ENCODE measurements around the gene TAS2R31.

TAS2R31 gene, protein sequence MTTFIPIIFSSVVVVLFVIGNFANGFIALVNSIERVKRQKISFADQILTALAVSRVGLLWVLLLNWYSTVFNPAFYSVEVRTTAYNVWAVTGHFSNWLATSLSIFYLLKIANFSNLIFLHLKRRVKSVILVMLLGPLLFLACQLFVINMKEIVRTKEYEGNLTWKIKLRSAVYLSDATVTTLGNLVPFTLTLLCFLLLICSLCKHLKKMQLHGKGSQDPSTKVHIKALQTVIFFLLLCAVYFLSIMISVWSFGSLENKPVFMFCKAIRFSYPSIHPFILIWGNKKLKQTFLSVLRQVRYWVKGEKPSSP

DNA sequence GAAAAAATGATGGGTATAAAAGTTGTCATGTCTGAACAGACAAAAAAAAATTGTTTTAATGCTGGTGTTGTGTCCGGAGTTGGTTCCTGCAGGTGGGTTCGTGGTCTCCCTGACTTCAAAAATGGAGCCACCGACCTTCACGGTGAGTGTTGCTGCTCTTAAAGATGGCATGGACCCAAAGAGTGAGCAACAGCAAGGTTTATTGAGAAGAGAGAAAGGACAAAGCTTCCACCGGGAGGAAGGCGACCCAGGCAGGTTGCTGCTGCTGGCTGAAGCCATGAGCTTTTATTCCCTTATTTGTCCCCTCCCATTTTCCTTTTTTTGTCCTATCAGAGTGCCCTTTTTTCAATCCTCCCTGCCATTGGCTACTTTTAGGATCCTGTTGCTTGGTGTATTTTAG is at the start of gene TAS2R31:
TAS2R31 (minus strand) TSS at position 101 of the 400 bp plus-strand sequence; CDS start at position 29, 72 bp downstream.
- TF ChIP-seq EZH2 (optimal IDR thresholded peaks at IDR 0.05; ENCODE audit: low read depth, low read length) = no peak
- Histone ChIP-seq H3K27ac (ENCODE audit: low read length) (no peak within 1 kb of the TSS), H3K36me3 (replicated peaks; ENCODE audit: insufficient read depth, low read length) (no peaks in the 10 kb centered on the region), H3K9ac (ENCODE audit: low read length) (no peak within 1 kb of the TSS), H3K27me3 (replicated peaks; ENCODE audit: insufficient read depth, low read length) (no peaks in the 10 kb centered on the region), H3F3A (ENCODE audit: insufficient read depth, low read length) (no peaks in the 10 kb centered on the region), H4K20me1 (ENCODE audit: insufficient read depth, low read length) (no peaks in the 10 kb centered on the region), H3K4me3 (ENCODE audit: low read length) (no peak within 1 kb of the TSS), H3K9me2 (replicated peaks; ENCODE audit: insufficient read depth, low read length) (no peaks in the 10 kb centered on the region), H3K9me3 (replicated peaks; ENCODE audit: insufficient read depth, low read length) (no peaks in the 10 kb centered on the region), H3K79me2 (ENCODE audit: low read length) (no peaks in the 10 kb centered on the region), H2AFZ (ENCODE audit: low read length) (no peak within 1 kb of the TSS), H3K4me1 (ENCODE audit: low read length) (no peaks in the 10 kb centered on the region), H3K4me2 (ENCODE audit: low read depth, low read length) (no peak within 1 kb of the TSS)
- DNase-seq = no peak

DNA sequence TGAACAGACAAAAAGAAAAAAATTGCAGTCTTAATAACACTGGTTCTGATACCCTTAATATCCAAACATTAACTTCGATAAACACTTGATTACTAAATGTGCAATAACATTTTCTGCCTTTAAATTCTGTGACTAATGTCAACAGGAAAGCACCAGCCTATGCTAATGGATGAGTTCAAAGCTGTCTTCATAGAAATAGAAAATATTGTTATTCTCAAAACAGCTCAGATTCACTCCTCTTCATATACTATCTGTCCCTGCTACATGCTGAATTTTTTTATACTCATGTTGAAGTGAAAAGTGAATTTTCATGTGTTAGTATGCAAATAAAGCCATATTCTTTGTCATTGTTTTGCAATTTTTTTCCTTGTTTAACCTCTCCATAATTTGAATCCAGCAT is 47.0 kb upstream of the TAS2R31 start:
- Histone ChIP-seq H3K9ac (ENCODE audit: low read length) (no peak overlapping the region), H3K36me3 (replicated peaks; ENCODE audit: insufficient read depth, low read length) (no peaks in the 10 kb centered on the region), H3K9me3 (replicated peaks; ENCODE audit: insufficient read depth, low read length) (no peaks in the 10 kb centered on the region), H2AFZ (ENCODE audit: low read length) (no peak overlapping the region), H3K4me1 (ENCODE audit: low read length) (peaks cover 3% of the 10 kb centered on the region; the same call in 1 of the 2 replicates), H3K27me3 (replicated peaks; ENCODE audit: insufficient read depth, low read length) (no peaks in the 10 kb centered on the region), H3K9me2 (replicated peaks; ENCODE audit: insufficient read depth, low read length) (no peaks in the 10 kb centered on the region), H3K79me2 (ENCODE audit: low read length) (no peaks in the 10 kb centered on the region), H3K4me3 (ENCODE audit: low read length) (no peak overlapping the region), H3K27ac (ENCODE audit: low read length) (no peak overlapping the region), H4K20me1 (ENCODE audit: insufficient read depth, low read length) (no peaks in the 10 kb centered on the region), H3F3A (ENCODE audit: insufficient read depth, low read length) (no peaks in the 10 kb centered on the region), H3K4me2 (ENCODE audit: low read depth, low read length) (no peak overlapping the region)
- no peak for DNase-seq
- TF ChIP-seq EZH2 (optimal IDR thresholded peaks at IDR 0.05; ENCODE audit: low read depth, low read length) (no peak), EZH2phosphoT487 (IDR thresholded peaks at IDR 0.05; ENCODE audit: low read length) (no peak)
- TF ChIP-seq, protein P1, sequence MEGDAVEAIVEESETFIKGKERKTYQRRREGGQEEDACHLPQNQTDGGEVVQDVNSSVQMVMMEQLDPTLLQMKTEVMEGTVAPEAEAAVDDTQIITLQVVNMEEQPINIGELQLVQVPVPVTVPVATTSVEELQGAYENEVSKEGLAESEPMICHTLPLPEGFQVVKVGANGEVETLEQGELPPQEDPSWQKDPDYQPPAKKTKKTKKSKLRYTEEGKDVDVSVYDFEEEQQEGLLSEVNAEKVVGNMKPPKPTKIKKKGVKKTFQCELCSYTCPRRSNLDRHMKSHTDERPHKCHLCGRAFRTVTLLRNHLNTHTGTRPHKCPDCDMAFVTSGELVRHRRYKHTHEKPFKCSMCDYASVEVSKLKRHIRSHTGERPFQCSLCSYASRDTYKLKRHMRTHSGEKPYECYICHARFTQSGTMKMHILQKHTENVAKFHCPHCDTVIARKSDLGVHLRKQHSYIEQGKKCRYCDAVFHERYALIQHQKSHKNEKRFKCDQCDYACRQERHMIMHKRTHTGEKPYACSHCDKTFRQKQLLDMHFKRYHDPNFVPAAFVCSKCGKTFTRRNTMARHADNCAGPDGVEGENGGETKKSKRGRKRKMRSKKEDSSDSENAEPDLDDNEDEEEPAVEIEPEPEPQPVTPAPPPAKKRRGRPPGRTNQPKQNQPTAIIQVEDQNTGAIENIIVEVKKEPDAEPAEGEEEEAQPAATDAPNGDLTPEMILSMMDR (IDR thresholded peaks at IDR 0.05; ENCODE audit: low read length) = no peak

DNA sequence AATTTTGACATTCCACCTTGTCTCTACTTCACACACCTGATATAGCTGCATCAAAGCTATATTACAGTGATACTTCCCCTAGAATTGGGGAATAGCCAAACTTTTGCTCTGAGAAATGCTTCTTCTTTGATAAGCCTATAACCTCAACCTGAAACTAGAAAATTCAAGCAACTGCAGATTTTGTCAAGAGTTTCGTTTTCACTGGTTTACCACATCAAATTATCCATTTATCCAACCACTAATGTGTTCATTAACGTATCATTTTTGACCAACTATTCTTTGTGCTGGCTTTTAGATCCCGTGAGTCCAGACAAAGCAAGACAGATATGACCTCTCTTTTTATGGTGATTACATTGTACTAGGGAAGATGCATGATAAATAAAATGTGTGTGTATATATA is 44.4 kb upstream of the TAS2R31 start:
- no peak overlapping the region for H3K9ac ChIP-seq (ENCODE audit: low read length)
- H3K4me2 ChIP-seq (ENCODE audit: low read depth, low read length) = no peak overlapping the region
- no peak overlapping the region for H2AFZ ChIP-seq (ENCODE audit: low read length)
- H3K36me3 ChIP-seq (replicated peaks; ENCODE audit: insufficient read depth, low read length) = no peaks in the 10 kb centered on the region
- no peaks in the 10 kb centered on the region for H3K79me2 ChIP-seq (ENCODE audit: low read length)
- H3K4me1 ChIP-seq (ENCODE audit: low read length) = peaks cover 3% of the 10 kb centered on the region; the same call in 1 of the 2 replicates
- no peak overlapping the region for H3K4me3 ChIP-seq (ENCODE audit: low read length)
- no peaks in the 10 kb centered on the region for H3F3A ChIP-seq (ENCODE audit: insufficient read depth, low read length)
- no peak for TF ChIP-seq EZH2 (optimal IDR thresholded peaks at IDR 0.05; ENCODE audit: low read depth, low read length)
- TF ChIP-seq, protein P1 (IDR thresholded peaks at IDR 0.05; ENCODE audit: low read length) = no peak
- TF ChIP-seq EZH2phosphoT487 (IDR thresholded peaks at IDR 0.05; ENCODE audit: low read length) = no peak
- no peaks in the 10 kb centered on the region for H3K9me3 ChIP-seq (replicated peaks; ENCODE audit: insufficient read depth, low read length)
- H3K27ac ChIP-seq (ENCODE audit: low read length) = no peak overlapping the region
- DNase-seq = peak; percentile 48
- no peaks in the 10 kb centered on the region for H3K9me2 ChIP-seq (replicated peaks; ENCODE audit: insufficient read depth, low read length)
- H3K27me3 ChIP-seq (replicated peaks; ENCODE audit: insufficient read depth, low read length) = no peaks in the 10 kb centered on the region
- H4K20me1 ChIP-seq (ENCODE audit: insufficient read depth, low read length) = no peaks in the 10 kb centered on the region

DNA sequence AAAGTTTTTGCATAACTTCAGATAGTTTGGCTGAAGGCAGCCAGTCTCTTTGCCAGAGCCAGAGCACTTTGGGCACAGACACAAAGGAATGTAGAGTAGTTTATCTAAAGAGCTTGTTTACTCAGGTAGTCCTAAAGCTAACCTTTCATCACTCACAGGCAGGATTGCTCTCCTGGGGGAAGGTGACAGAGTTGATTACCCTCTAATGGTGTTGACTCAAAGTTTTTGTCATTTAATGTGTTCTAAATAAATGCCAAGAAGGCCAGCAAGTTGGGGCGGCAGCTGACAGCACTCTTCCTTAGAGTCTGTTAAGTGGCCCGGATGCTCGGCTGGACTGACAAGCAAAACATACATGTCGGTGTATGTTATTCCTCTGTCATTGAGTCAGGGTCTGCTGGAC is 40.2 kb upstream of the TAS2R31 start:
- Histone ChIP-seq H3K9me3 (replicated peaks; ENCODE audit: insufficient read depth, low read length) (no peaks in the 10 kb centered on the region), H3K4me1 (ENCODE audit: low read length) (peaks cover 3% of the 10 kb centered on the region; the same call in 1 of the 2 replicates), H4K20me1 (ENCODE audit: insufficient read depth, low read length) (no peaks in the 10 kb centered on the region), H3K27me3 (replicated peaks; ENCODE audit: insufficient read depth, low read length) (no peaks in the 10 kb centered on the region), H3K27ac (ENCODE audit: low read length) (no peak overlapping the region), H3K4me3 (ENCODE audit: low read length) (no peak overlapping the region), H2AFZ (ENCODE audit: low read length) (no peak overlapping the region), H3K9me2 (replicated peaks; ENCODE audit: insufficient read depth, low read length) (no peaks in the 10 kb centered on the region), H3K9ac (ENCODE audit: low read length) (no peak overlapping the region), H3K4me2 (ENCODE audit: low read depth, low read length) (no peak overlapping the region), H3K79me2 (ENCODE audit: low read length) (no peaks in the 10 kb centered on the region), H3K36me3 (replicated peaks; ENCODE audit: insufficient read depth, low read length) (no peaks in the 10 kb centered on the region), H3F3A (ENCODE audit: insufficient read depth, low read length) (no peaks in the 10 kb centered on the region)
- DNase-seq = no peak
- no peak for TF ChIP-seq EZH2phosphoT487 (IDR thresholded peaks at IDR 0.05; ENCODE audit: low read length)
- TF ChIP-seq EZH2 (optimal IDR thresholded peaks at IDR 0.05; ENCODE audit: low read depth, low read length) = no peak
- TF ChIP-seq, protein P1 (IDR thresholded peaks at IDR 0.05; ENCODE audit: low read length) = no peak

Measured in MM.1S (cell line).